Dendritic cell treated with granulocyte-macrophage colony-stimulating factor and Interleukin-4, amounts not matched to agents 40 ng/mL and 50 ng/mL, for 4 days (primary cell): ENCODE data around the gene ABLIM3.

ENCODE experiments used
- H3K27ac Mint-ChIP-seq: one replicate; pipeline ENCODE4 v1.8.0; 2022; ENCODE audit warnings: mild to moderate bottlenecking, mixed read lengths
- H3K27me3 Mint-ChIP-seq: one replicate; pipeline ENCODE4 v1.8.0; 2022; ENCODE audit warnings: mild to moderate bottlenecking, mixed read lengths
- H3K36me3 Mint-ChIP-seq: one replicate; pipeline ENCODE4 v1.8.0; 2022; ENCODE audit warnings: low read depth, mixed read lengths
- H3K4me1 Mint-ChIP-seq: one replicate; pipeline ENCODE4 v1.8.0; 2022; ENCODE audit warnings: low read depth, mixed read lengths
- H3K4me3 Mint-ChIP-seq: one replicate; pipeline ENCODE4 v1.8.0; 2022; ENCODE audit warnings: mild to moderate bottlenecking, moderate library complexity, mixed read lengths
- H3K9me3 Mint-ChIP-seq: one replicate; pipeline ENCODE4 v1.8.0; 2022; ENCODE audit warnings: mixed read lengths
- intact Hi-C: fragments of 100-400 bp; cut with micrococcal nuclease; formaldehyde crosslinking; loops from one replicate; pipeline ENCODE4 v1.15.0; 2022

ABLIM3 gene

DNA sequence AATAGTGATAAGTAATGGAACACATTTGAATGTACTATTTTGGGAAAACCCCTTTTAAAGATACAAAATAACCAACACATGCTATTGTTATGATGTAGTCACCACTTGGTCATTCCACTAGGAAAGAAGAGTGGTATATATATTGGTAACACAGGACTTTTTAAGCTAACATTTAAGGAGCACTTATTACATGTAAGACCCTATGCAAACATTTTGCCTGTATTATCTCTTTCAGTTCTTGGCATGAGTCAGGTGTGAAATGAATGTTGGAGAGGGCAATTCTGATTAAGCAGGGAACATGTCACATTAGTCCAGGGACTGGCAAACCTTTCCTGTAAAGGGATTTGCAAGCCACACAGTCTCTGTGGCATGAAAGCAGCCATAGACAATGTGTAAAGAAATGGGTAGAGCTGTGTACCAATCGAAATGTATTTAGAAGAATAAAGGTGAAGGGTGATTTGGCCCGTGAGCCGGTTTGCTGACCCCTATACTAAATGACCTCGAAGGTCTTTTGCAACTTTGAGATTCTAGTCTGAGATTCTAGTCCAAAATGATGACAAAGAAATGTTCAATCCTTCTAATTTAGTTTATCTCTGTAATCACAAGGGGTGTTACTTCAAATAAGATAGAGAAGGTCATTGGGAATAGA, 15.3 kb downstream of the ABLIM3 start:
- intact Hi-C loops: no loop called here
- H3K9me3 Mint-ChIP-seq: no peaks in the 10 kb centered on the region
- no peaks in the 10 kb centered on the region for H3K36me3 Mint-ChIP-seq
- H3K4me1 Mint-ChIP-seq: peaks cover 28% of the 10 kb centered on the region
- H3K27me3 Mint-ChIP-seq: no peaks in the 10 kb centered on the region
- no peak overlapping the region for H3K27ac Mint-ChIP-seq
- no peak overlapping the region for H3K4me3 Mint-ChIP-seq

DNA sequence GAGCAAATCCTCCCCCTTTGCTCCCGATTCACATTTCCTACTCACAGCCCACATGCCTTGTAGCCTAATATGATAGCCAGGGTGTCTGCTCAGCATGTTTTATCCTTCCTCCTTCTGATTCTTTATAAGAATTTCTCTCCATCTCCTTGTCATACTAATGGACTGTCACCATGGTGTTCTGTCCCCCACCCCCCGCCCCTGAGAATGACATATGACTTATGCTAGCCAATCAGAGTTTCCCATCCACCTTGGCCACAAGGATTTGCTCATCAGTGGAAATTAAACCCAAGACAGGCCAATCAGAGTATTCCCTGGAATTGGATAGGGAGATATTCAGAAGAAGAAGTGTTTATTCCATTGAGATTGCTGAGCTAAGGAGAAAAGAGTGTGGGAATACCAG, 16.0 kb downstream of the ABLIM3 start:
- Mint-ChIP-seq H3K4me1 (peaks cover 28% of the 10 kb centered on the region), H3K27ac (no peak overlapping the region), H3K9me3 (no peaks in the 10 kb centered on the region), H3K27me3 (no peaks in the 10 kb centered on the region), H3K36me3 (no peaks in the 10 kb centered on the region), H3K4me3 (no peak overlapping the region)
- intact Hi-C loops: no loop called here

DNA sequence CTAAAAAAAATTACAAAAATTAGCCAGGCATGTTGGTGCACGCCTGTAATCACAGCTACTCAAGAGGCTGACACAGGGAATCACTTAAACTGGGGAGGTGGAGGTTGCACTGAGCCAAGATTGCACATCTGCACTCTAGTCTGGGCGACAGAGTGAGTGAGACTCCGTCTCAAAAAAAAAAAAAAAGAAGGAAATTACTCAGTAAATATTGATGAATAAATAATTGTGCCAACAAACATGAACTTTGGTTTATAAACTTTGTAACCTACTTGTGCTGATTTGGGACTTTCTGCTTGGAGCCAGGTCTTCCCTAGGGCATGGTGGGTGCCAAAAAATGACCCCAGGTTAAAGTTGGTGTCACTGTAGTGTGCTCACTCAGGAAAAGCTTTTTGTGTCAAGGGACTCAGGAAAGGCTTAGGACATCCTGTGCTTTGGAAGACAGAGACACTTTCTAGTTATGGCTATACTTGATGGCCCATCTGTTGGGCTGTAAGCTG, 19.0 kb downstream of the ABLIM3 start:
- peaks cover 2% of the 10 kb centered on the region for H3K4me1 Mint-ChIP-seq
- H3K27ac Mint-ChIP-seq: no peak overlapping the region
- no peaks in the 10 kb centered on the region for H3K27me3 Mint-ChIP-seq
- H3K36me3 Mint-ChIP-seq: no peaks in the 10 kb centered on the region
- no peak overlapping the region for H3K4me3 Mint-ChIP-seq
- no peaks in the 10 kb centered on the region for H3K9me3 Mint-ChIP-seq
- intact Hi-C loops: no loop called here

DNA sequence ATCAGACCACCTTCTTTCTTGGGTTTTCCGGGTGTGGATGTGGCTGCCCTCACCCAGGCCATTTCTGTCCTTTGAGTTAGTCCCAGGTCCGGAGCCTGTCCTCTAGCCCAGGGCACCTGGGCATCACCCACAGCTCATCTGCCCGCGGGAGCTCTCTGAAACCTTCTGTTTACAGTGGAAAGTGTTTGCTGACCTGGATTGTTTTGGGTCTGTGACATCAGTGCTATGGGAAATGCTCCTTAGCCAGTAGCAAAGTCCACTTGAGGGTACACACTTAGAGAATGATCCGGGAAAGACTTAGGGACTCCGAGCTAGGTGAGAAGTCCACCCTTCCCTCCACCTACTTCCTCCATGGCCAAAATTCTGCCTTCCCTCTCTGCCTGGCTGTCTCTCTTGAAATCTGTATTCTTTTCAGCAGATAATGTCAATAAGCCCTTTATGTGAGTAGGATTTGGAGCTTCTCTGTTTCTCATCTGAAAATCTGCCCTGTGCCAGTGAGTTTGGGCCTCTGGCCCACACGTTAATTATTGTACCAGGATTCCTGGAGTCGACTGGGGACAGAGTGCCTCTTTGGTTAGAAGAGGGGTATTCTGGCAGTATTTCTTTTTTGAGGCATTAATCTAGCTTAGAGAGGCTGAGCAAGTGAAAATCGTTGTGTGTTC, 19.9 kb downstream of the ABLIM3 start:
- Mint-ChIP-seq H3K9me3 (no peaks in the 10 kb centered on the region), H3K4me1 (no peaks in the 10 kb centered on the region)
- intact Hi-C loops: no loop called here

DNA sequence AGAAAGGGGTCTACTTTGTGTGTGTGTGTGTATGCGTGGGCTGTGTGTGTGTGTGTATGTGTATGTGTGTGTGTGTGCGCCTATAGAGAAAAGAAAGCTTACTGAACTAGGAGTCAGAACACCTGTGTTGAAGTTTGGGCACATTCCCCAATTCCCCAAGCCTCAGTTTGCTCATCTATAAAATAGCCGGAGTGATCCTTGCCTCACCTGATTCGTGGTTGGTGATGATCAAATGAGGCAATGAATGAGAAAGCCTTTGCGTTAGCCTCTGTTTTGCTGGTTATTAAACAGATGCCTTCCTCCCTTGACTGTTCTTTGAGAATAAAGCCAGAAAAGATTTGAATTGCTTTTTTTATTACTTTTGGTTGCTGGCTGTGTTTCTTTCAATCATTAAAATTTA, 20.6 kb downstream of the ABLIM3 start:
- Mint-ChIP-seq H3K36me3 (no peaks in the 10 kb centered on the region), H3K9me3 (no peaks in the 10 kb centered on the region), H3K4me1 (no peaks in the 10 kb centered on the region), H3K27me3 (no peaks in the 10 kb centered on the region), H3K4me3 (no peak overlapping the region), H3K27ac (no peak overlapping the region)
- intact Hi-C loops: no loop called here

More for the DNA sequence above, 19.9 kb downstream of the ABLIM3 start:
- no peak overlapping the region for H3K27ac Mint-ChIP-seq
- H3K27me3 Mint-ChIP-seq: no peaks in the 10 kb centered on the region
- no peaks in the 10 kb centered on the region for H3K36me3 Mint-ChIP-seq
- H3K4me3 Mint-ChIP-seq: no peak overlapping the region

DNA sequence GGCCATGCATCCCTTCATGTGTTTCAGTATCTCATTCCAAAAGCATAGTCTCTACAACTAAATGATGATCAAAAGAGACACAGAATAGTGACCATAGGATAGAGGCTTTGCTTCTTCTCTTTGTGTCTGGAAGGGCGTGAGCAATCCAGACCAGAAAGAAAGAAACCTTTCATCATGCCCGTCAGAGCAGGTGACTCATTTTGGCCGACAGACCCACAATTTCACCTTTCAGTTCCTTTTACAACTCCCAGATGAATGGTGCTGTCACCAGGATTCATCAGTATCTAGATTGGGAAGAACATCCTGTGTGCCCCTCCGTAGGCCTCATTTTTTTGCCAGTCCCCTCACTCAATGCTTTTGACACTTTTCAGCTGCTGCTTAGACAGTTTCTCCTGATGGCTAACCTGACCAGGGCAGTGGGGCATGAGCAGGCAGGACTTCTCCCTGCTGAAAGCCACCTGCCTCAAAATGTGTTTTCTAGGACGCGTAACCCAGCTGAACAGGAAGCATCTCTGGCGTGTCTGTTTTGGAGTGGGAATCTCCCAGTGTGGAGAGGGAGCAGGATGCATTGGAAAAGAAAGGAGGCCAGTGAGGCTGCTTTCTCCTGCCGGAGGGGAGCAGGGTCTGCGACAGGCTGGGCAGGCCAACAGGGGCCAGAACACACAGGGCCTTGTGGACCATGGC, 21.2 kb downstream of the ABLIM3 start:
- H3K4me1 Mint-ChIP-seq: no peaks in the 10 kb centered on the region
- no peaks in the 10 kb centered on the region for H3K27me3 Mint-ChIP-seq
- H3K9me3 Mint-ChIP-seq: no peaks in the 10 kb centered on the region
- no peaks in the 10 kb centered on the region for H3K36me3 Mint-ChIP-seq
- intact Hi-C loops: no loop called here
- no peak overlapping the region for H3K4me3 Mint-ChIP-seq
- H3K27ac Mint-ChIP-seq: no peak overlapping the region

DNA sequence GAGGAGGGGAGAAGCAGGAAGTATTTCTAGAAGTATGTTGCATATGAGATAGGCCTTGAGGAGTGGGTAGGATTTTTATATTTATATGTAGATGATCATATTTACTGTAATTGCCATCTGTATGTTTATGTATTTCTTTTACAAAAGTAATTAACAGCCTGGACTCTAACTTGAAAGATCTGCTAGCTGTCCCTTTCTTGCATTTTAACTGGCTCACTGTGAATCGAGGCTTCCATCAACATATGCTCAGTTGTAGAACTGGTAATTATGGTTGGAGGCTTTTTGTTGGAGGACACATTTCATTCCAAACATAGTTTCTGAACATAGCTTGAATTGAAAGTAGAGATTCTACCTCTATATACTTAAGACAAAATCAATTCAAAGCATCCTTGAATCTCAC, 23.4 kb downstream of the ABLIM3 start:
- no peaks in the 10 kb centered on the region for H3K4me1 Mint-ChIP-seq
- H3K36me3 Mint-ChIP-seq: no peaks in the 10 kb centered on the region

DNA sequence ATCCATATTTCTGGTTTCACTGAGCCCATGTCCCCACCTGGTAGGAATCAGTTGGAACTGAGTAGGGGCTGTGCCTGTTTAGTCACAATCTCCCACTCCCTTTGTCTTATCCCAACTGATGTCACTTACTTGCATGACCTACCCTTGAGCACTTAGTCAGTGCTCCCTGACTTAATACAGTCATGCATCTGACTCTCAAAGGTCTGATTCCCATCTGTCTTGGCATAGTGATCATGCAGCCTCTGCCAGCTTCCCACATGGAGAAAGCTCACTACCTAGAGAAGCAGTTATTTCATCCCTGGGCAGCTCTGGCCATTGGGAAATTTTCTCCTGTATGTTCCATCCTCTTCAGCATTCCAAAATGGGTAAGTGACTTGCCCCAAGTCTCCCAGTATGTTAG, 24.8 kb downstream of the ABLIM3 start:
- H3K36me3 Mint-ChIP-seq: no peaks in the 10 kb centered on the region
- H3K4me3 Mint-ChIP-seq: no peak overlapping the region
- no peaks in the 10 kb centered on the region for H3K4me1 Mint-ChIP-seq
- peaks cover 5% of the 10 kb centered on the region for H3K27me3 Mint-ChIP-seq
- intact Hi-C loops: no loop called here
- no peaks in the 10 kb centered on the region for H3K9me3 Mint-ChIP-seq
- no peak overlapping the region for H3K27ac Mint-ChIP-seq

More for the DNA sequence above, 23.4 kb downstream of the ABLIM3 start:
- no peaks in the 10 kb centered on the region for H3K9me3 Mint-ChIP-seq
- peaks cover 3% of the 10 kb centered on the region for H3K27me3 Mint-ChIP-seq
- H3K4me3 Mint-ChIP-seq: no peak overlapping the region
- no peak overlapping the region for H3K27ac Mint-ChIP-seq
- intact Hi-C loops: no loop called here

DNA sequence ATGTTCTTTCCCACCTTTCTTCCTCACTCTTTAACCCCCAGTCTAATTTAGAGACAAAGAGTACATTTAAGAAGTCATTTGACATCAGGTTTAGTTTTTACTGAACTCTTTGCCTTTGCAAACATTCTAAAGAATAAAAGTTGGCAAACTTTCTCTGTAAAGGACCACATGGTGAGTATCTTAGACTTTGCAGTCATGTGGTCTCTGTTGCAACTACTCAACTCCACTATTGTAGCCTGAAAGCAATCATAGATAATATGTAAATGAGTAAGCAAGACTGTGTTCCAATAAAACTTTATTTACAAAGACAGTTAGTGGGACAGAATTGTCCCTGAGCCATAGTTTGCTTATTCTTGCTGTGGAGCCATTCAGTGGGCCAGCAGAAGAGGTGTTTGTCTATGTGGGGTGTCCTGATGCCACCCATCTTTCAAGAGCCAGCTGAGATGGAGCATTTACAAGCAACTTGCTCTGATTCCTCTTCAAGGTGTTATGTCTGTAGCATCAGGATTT, 25.4 kb downstream of the ABLIM3 start:
- intact Hi-C loops: no loop called here
- peaks cover 5% of the 10 kb centered on the region for H3K27me3 Mint-ChIP-seq
- no peaks in the 10 kb centered on the region for H3K4me1 Mint-ChIP-seq
- H3K27ac Mint-ChIP-seq: no peak overlapping the region
- H3K36me3 Mint-ChIP-seq: no peaks in the 10 kb centered on the region
- no peaks in the 10 kb centered on the region for H3K9me3 Mint-ChIP-seq
- H3K4me3 Mint-ChIP-seq: no peak overlapping the region

DNA sequence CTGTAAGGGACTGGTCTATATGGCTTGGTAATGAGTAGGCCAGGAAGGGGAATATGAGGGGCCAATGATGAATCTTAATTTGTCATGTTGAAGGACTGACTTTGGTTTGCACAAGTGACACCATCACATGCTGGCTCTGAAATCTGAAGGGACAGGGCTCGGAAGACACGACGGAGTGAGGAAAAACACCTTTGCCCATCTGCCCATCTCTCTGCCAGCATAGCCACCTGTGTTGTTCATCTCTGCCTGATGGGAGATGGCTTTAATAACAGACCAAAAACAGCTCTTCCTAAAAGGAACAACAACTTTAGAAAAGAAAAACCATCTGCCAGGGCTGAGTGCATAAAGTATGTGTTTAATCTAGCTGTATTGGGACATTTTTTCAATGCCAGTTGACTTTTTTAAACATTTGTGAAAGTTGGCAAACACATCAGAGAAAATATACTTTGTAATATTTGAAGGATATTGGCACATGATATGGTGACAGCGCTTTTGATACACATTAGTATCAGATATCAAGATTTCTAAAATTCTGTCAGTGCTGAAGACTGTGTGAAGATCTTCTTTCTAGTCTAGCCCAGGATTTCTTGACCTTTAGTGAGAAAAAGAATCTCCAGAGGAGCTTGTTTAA, 27.1 kb downstream of the ABLIM3 start:
- H3K27me3 Mint-ChIP-seq: peaks cover 5% of the 10 kb centered on the region
- H3K4me3 Mint-ChIP-seq: no peak overlapping the region
- intact Hi-C loops: no loop called here
- no peaks in the 10 kb centered on the region for H3K9me3 Mint-ChIP-seq
- H3K4me1 Mint-ChIP-seq: peaks cover 6% of the 10 kb centered on the region
- no peak overlapping the region for H3K27ac Mint-ChIP-seq
- H3K36me3 Mint-ChIP-seq: no peaks in the 10 kb centered on the region

DNA sequence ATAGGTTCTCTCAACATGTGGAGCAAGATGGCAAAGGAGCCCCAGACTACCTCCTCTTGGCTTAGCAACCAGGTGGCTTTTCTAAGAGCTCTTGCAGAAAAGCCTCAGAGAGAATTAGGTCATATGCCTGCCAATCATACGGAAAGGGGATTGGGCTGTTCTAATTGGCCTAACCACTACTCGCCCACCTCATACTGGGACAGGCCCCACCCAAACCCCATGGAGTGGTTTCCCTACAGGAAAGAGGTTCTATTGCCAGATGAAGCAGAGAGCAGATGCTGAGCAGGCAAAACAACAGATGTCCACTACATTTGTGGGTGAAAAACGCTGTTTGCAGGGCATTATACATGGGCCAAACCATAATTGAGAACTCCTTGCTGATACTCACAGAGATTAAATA, 29.0 kb downstream of the ABLIM3 start:
- Mint-ChIP-seq H3K4me1 (peaks cover 6% of the 10 kb centered on the region), H3K4me3 (no peak overlapping the region), H3K27ac (no peak overlapping the region), H3K27me3 (peaks cover 5% of the 10 kb centered on the region), H3K9me3 (no peaks in the 10 kb centered on the region), H3K36me3 (no peaks in the 10 kb centered on the region)
- intact Hi-C loops: no loop called here

DNA sequence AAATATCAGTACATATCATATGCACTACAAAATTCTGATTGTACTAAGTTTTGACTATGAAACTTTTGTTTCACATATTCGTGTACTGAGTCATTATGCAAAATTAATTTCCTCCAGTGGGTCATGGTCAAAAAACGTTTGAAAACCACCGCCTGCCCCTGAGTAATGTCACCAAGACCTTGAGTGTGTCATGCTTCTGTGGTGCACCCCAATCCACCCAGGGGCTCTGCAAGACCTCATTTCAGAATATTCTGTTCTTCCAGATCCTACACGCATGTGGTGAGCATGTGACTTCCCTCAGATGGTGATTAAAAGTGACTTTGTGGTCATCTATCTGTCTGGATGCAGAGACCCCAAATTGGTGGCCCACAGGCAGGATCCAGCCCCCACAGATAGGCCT, 31.0 kb downstream of the ABLIM3 start:
- Mint-ChIP-seq H3K27me3 (peaks cover 6% of the 10 kb centered on the region), H3K4me1 (peaks cover 6% of the 10 kb centered on the region), H3K36me3 (no peaks in the 10 kb centered on the region), H3K27ac (no peak overlapping the region), H3K4me3 (no peak overlapping the region), H3K9me3 (no peaks in the 10 kb centered on the region)
- intact Hi-C loops: no loop called here

DNA sequence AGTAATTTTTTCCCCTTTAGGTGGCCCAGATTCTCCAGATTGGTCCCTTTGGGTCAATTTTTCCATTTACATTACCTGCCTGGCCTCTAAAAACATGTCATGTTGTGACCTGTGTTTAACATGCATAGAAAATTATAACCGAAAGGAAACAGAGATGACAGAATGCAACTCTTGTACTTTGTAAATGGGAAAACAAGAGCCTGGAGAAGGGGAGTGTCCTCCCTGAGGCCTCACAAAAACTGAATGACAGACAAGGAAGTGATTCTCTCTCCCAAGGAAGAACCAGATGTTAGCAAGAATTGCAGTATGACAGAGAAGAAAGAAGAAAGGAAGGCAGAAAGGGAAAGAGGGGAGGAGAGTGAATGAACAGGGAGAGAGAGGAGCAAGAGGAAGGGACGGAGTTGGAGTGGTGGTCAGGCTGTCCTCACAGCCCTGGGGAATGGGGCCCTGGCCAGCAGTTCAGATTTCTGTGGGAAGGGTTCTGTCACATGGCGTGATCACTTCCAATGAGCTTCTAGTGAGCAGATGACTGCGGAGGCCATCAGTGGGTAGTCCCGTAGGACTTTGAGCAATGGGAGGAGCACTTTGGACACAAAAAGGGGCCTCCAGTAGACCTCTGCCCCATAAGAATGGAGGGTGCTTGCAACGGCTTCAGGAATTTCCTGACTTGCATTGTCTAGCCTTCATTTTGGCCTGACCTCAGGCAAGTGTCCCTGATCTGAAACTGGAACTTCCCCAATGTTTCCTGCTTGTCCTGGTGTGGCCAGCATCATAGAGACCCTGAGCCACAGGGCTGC, 31.6 kb downstream of the ABLIM3 start:
- H3K27me3 Mint-ChIP-seq: peaks cover 10% of the 10 kb centered on the region
- H3K36me3 Mint-ChIP-seq: no peaks in the 10 kb centered on the region

More for the DNA sequence above, 31.6 kb downstream of the ABLIM3 start:
- H3K4me3 Mint-ChIP-seq: no peak overlapping the region
- no peaks in the 10 kb centered on the region for H3K9me3 Mint-ChIP-seq
- peaks cover 6% of the 10 kb centered on the region for H3K4me1 Mint-ChIP-seq
- intact Hi-C loops: no loop called here
- no peak overlapping the region for H3K27ac Mint-ChIP-seq
